Rectal smooth muscle tissue (tissue), 1 donor: ENCODE data around the gene TPD52L2.
A peak's percentile ranks its signal among the peaks of the same experiment; 100 is the strongest.

Source experiments
- H3K27ac ChIP-seq: one replicate; pipeline ENCODE4 v1.7.0; 2013; ENCODE audit warnings: low read depth, low read length, inconsistent platforms
- H3K27me3 ChIP-seq: one replicate; pipeline ENCODE4 v1.7.0; 2013; ENCODE audit warnings: low read length; ENCODE audit not compliant: control insufficient read depth, insufficient read depth
- H3K36me3 ChIP-seq: one replicate; pipeline ENCODE4 v1.7.0; 2013; ENCODE audit warnings: low read length; ENCODE audit not compliant: control insufficient read depth, insufficient read depth
- H3K4me1 ChIP-seq: one replicate; pipeline ENCODE4 v1.7.0; 2013; ENCODE audit warnings: low read length; ENCODE audit not compliant: control insufficient read depth, insufficient read depth
- H3K4me3 ChIP-seq: one replicate; pipeline ENCODE4 v1.7.0; 2013; ENCODE audit warnings: low read length
- H3K9ac ChIP-seq: one replicate; pipeline ENCODE4 v1.7.0; 2013; ENCODE audit warnings: low read length

Gene TPD52L2

DNA sequence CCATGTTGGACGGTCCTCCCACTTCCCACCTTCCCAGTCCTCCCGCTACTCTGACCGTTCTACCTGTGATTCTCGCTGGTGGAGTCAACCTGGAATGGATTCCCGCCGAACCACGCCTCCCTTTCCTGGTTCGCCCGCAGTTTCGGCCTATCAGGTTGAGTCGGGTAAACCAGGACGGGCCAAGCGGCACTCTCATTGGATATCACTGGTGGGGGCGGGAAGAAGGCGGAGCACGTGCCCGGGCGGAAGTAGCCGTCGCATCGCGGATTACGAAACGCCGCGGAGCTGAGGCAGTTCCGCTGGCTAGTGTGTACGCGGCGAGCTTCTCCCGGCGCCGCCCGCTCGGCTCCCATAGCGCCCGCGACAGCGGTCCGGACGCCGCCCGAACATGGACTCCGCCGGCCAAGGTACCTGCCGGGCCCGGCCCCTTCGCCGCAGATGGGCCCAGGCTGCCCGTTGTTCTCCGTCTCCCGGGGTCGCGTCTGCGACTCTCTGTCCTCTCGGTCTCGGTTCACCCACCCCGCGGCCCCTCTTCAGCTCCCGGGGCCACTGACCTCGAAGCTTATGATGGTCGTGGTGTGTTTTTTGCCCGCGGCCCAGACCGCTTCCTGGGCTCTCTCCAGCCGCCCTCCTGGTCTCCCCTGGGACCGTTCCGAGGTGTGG is at the start of gene TPD52L2:
TPD52L2 (plus strand) TSS at position 293 of the 663 bp plus-strand sequence; CDS start at position 389, 96 bp downstream.
- Histone ChIP-seq H3K36me3 (peaks cover 7% of the 10 kb centered on the region), H3K27me3 (no peaks in the 10 kb centered on the region), H3K27ac (peak within 1 kb of the TSS; percentile 90), H3K4me1 (peaks cover 2% of the 10 kb centered on the region), H3K4me3 (peak within 1 kb of the TSS; percentile 95), H3K9ac (peak within 1 kb of the TSS; percentile 86)

GRCh38 chr20:63815615-63816253 is 49.3 kb upstream of the TPD52L2 start:
- H3K27ac ChIP-seq, result no peak overlapping the region
- no peak overlapping the region for H3K9ac ChIP-seq
- H3K27me3 ChIP-seq, result no peaks in the 10 kb centered on the region
- no peaks in the 10 kb centered on the region for H3K4me1 ChIP-seq
- no peak overlapping the region for H3K4me3 ChIP-seq
- H3K36me3 ChIP-seq, result no peaks in the 10 kb centered on the region

DNA sequence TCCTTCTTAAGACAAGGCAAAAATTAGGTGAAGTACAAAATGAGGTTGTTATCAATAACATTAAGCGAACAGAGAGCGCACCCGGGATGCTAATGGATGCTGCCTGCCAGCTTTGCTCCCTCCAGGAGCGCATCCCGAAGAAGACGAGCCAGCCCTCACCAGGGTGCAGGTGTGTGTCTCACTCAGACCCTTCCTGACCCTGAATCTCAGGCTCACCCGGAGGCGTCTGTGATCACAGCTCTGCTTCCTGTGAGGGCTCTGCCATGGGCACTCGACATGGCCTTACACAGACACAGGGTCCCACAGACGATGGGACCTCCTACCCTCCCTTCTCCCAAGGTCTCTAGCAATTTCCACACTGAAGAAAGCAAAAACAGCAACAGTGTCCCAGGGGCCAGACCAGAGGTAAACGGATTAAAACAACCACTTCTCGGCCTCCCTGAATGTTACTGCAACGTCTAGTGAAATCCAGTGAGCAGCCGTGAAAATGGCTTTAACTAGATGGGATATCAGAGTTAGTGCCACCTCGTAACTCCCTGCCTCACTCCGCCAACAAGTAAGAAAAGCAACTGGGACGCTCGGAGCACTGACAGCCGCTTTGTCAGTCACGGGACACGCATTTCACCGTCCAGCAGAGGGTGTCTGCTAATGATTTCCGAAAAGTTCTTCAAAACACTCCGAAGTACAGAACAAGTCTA is 45.7 kb upstream of the TPD52L2 start:
- Histone ChIP-seq H3K4me1 (no peaks in the 10 kb centered on the region), H3K27me3 (no peaks in the 10 kb centered on the region), H3K36me3 (no peaks in the 10 kb centered on the region), H3K27ac (no peak overlapping the region), H3K9ac (no peak overlapping the region), H3K4me3 (no peak overlapping the region)

DNA sequence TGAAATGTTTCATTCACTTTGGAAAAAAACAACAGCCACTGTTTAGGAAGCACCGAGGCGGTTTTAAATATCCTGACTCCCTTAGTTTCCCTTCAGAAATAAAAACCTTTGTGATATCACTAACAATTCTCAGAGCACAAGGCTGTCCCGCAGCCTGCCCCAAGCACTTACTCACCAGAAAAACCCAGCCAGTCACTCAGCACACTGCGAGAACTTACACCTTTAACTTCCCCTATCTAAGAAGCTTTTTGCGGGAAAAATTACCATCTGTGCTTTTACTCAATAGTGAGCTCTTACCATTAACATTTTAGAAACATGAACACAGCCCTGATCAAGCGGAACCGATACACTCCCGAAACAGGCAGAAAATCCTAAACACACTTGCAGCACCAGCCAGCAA is 43.3 kb upstream of the TPD52L2 start:
- no peaks in the 10 kb centered on the region for H3K4me1 ChIP-seq
- H3K27me3 ChIP-seq, result peaks cover 2% of the 10 kb centered on the region

DNA sequence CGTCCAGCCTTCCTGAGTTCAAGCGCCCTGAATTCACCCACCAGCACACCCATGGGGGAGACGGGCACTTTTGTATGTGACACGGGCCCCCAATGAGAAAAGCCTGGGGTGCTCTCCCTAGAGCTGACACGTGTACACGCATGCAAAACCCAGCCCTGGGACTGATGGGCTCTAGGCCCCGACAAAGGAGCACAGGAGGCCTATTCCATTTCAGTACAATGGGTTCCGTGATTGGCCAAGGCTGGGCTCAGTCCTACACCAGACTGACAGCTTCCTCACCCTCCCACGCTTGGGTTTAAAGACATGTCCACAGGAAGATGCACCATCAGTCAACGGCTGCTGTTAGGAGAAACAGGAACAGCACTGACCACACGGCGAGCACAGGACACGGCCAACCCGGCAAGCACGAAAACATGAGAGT is 42.8 kb upstream of the TPD52L2 start:
- H3K27ac ChIP-seq, result no peak overlapping the region

More for the DNA sequence above, 43.3 kb upstream of the TPD52L2 start:
- no peak overlapping the region for H3K4me3 ChIP-seq
- H3K9ac ChIP-seq, result no peak overlapping the region
- no peak overlapping the region for H3K27ac ChIP-seq
- no peaks in the 10 kb centered on the region for H3K36me3 ChIP-seq

DNA sequence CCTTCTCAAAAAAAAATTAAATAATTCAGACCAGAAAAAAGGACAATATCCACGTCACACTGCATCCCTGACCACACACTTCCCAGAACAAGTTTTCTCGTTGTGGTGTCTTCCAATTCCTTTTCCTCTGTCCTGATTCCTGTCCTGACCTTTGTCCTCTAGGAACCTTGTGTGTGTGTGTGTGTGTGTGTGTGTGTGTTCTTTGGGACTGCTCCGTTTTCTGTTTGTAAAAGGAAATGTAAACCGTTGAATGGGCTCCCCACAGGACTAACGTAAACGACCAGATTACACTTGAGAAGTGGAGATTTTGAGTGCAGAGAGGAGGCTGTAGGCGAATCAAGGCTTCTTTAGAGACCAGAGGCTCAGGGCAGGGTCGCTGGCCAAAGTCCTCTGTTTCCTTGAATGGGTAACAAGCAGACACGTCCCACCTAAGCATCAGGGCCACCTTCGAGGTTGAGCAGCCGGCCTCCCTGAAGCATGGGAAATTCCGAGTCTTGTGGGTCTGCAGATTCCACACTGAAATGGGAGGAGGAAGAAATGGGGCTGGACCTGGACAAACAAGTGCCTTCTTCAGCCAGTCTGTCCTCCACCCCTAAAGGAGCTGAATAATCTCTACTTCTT is 41.3 kb upstream of the TPD52L2 start:
- no peak overlapping the region for H3K27ac ChIP-seq
- no peak overlapping the region for H3K4me3 ChIP-seq
- no peaks in the 10 kb centered on the region for H3K4me1 ChIP-seq
- H3K36me3 ChIP-seq, result no peaks in the 10 kb centered on the region
- H3K27me3 ChIP-seq, result peaks cover 11% of the 10 kb centered on the region
- no peak overlapping the region for H3K9ac ChIP-seq

More for the DNA sequence above, 42.8 kb upstream of the TPD52L2 start:
- Histone ChIP-seq H3K36me3 (no peaks in the 10 kb centered on the region), H3K27me3 (peaks cover 6% of the 10 kb centered on the region), H3K4me1 (no peaks in the 10 kb centered on the region), H3K4me3 (no peak overlapping the region), H3K9ac (no peak overlapping the region)

DNA sequence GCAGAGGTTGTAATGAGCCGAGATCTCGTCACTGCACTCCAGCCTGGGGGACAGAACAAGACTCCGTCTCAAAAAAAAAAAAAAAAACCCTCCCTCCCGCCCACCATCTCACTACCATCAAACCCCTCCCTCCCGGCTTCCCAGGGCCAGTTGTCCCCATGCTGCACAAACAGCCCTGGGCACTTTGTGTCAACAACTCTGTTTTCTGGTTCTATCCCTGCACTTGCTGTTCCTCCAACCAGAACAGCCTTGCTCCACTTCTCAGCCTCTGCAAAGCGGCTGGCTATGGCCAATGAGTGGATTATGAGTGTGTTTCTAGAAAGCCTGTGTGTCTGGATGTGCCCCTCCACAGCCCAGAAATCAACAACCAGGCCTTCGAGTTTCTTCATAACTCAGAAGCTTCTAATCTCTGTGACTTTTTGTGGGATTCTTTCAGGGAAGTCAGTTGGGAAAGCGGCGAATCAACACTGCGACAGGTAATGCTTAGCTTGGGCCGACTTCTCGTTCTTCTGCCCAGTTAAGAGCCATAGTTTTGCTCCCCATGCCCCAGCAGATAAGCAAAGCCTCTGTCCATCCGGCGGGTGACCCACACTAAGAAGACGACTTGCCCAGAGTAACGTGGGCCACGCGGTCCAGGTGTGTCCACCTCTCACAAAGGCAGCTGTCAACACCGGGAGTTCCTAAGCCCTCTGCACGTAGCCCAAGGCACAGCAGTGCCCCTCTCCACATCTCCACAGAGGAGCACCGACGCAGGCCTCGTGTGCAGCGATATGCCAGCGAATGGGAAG is 39.5 kb upstream of the TPD52L2 start:
- H3K27ac ChIP-seq, result no peak overlapping the region
- no peaks in the 10 kb centered on the region for H3K4me1 ChIP-seq
- H3K9ac ChIP-seq, result no peak overlapping the region
- no peak overlapping the region for H3K4me3 ChIP-seq
- H3K36me3 ChIP-seq, result no peaks in the 10 kb centered on the region
- H3K27me3 ChIP-seq, result peaks cover 14% of the 10 kb centered on the region

DNA sequence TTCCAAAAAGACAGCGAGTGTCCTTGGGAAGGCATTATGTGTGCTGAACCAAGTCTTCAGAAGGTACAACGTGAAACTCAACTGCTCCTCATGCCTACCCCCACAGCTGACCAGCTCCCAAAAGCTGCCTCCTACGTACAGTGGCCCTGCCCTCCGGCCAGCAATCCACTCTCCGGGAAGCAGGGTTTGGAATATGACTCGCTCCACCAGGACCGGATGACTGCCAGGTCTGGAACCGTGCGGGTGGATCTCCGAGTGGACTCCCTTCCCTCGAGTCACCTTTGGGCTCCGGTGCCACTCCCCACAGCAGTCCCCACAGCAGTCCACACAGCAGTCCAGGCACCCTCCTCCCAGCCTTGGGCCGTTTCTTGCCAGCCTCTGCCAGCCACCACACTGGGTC is 38.3 kb upstream of the TPD52L2 start:
- H3K9ac ChIP-seq, result no peak overlapping the region
- no peaks in the 10 kb centered on the region for H3K36me3 ChIP-seq
- H3K27ac ChIP-seq, result no peak overlapping the region
- peaks cover 14% of the 10 kb centered on the region for H3K27me3 ChIP-seq
- H3K4me1 ChIP-seq, result no peaks in the 10 kb centered on the region
- no peak overlapping the region for H3K4me3 ChIP-seq

DNA sequence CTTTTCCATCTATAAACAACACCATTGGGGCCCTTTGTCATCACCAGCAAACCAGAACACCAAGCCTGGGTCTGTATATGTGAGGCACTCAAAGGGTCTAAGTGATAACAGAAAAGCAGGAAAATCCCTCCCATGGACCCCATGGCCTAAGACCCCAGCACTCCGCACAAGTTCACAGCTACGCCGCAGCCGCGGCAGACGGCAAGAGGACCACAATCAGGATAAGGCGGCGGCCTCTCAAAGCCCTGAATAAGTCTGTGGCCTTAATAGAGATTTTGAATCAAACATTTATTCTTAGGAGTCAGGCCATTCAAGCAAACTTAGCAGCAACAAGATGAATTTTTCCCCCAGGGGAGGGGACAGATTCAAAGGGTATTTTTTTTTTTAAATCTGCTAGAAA is 36.9 kb upstream of the TPD52L2 start:
- Histone ChIP-seq H3K4me3 (no peak overlapping the region), H3K36me3 (no peaks in the 10 kb centered on the region), H3K4me1 (no peaks in the 10 kb centered on the region), H3K9ac (no peak overlapping the region), H3K27me3 (peaks cover 14% of the 10 kb centered on the region), H3K27ac (no peak overlapping the region)

- Histone ChIP-seq H3K4me1 (no peaks in the 10 kb centered on the region), H3K27me3 (peaks cover 14% of the 10 kb centered on the region), H3K27ac (no peak overlapping the region), H3K36me3 (no peaks in the 10 kb centered on the region), H3K9ac (no peak overlapping the region), H3K4me3 (no peak overlapping the region)
Measured at GRCh38 chr20:63828545-63828944, 36.5 kb upstream of the TPD52L2 start.

- Histone ChIP-seq H3K4me1 (no peaks in the 10 kb centered on the region), H3K4me3 (peak overlapping the region; percentile 57)
Measured at GRCh38 chr20:63828951-63829350, 36.1 kb upstream of the TPD52L2 start.

GRCh38 chr20:63829603-63829944 is 35.5 kb upstream of the TPD52L2 start:
- Histone ChIP-seq H3K36me3 (no peaks in the 10 kb centered on the region), H3K27me3 (peaks cover 14% of the 10 kb centered on the region), H3K27ac (no peak overlapping the region), H3K4me3 (peak overlapping the region; percentile 57), H3K4me1 (no peaks in the 10 kb centered on the region), H3K9ac (no peak overlapping the region)

More at GRCh38 chr20:63828951-63829350, 36.1 kb upstream of the TPD52L2 start:
- no peak overlapping the region for H3K9ac ChIP-seq
- H3K27ac ChIP-seq, result no peak overlapping the region
- H3K27me3 ChIP-seq, result peaks cover 14% of the 10 kb centered on the region
- no peaks in the 10 kb centered on the region for H3K36me3 ChIP-seq
